Measurements from ENCODE around the gene MAP3K4.

- no peak for TF ChIP-seq EP300 (IDR thresholded peaks at IDR 0.05)
- TF ChIP-seq CTCF (IDR thresholded peaks at IDR 0.05), result no peak
Measured at GRCh38 chr6:161166677-161167076, 175.1 kb downstream of the MAP3K4 start.

Data from stomach (tissue), 4 donors.